K562 (cell line): ENCODE measurements around the gene PCNX4. TPM values are rescaled to one million over a fixed set of nuclear protein-coding genes. Genes with fewer than 3 reads are reported as not detected.

Experiments
- ATAC-seq: fragments of 200-7000 bp; cut with Tn5 transposase; 3 replicates; pipeline ENCODE4 v1.9.1; 2020; ENCODE audit warnings: moderate library complexity
- BruUV-seq: library from RNA; stranded (reverse); fragments of 400-500 nt; replicated peaks from 2 replicates; lab custom pipeline; 2021; lab: Mats Ljungman, UMichigan
- CTCF ChIA-PET: fragments of 300-600 bp; formaldehyde crosslinking; extraction: SDS; loops from one replicate; lab custom pipeline; 2021; ENCODE audit warnings: low intra/inter-chr PET ratio; lab: Yijun Ruan, JAX
- POLR2A ChIA-PET: fragments of 300-600, 350-650 bp; sonication (Branson Sonifier 250); formaldehyde crosslinking; extraction: SDS; loops from one replicate; lab custom pipeline; 2021; ENCODE audit warnings: antibody characterized with exemption, inconsistent platforms; lab: Yijun Ruan, JAX
- DNase-seq, 4 experiments: peaks; one replicate each; pipeline versions ENCODE4 v3.0.0 to v3.0.0-alpha.2; 2011 to 2018; ENCODE audit warnings: low spot score in 3 of 4, mixed read lengths in 3 of 4; ENCODE audit errors: extremely low read depth in 1 of 4
- FAIRE-seq: peaks from 2 replicates; lab custom pipeline; 2011; peaks lifted over from hg19 to GRCh38; lab: Jason Lieb, UNC
- H2AFZ ChIP-seq: 2 replicates; pipeline ENCODE4 v1.6.0; 2011; ENCODE audit warnings: low read depth, low read length, control low read depth, inconsistent platforms
- H3K27ac ChIP-seq: fragments of 200-600 bp; 3 replicates; pipeline ENCODE4 v1.8.0; 2011; ENCODE audit warnings: low read depth, mild to moderate bottlenecking, control low read depth, inconsistent platforms, low read length, moderate library complexity, mixed read lengths; ENCODE audit errors: extremely low read depth
- H3K27me3 ChIP-seq, 2 experiments: fragments of 300-600 bp in 1 of 2; 2 replicates in 1 of 2; 3 replicates in 1 of 2; pipeline versions ENCODE4 v1.6.0 to v1.8.0; 2011; ENCODE audit warnings: inconsistent platforms in 2 of 2, low read length in 2 of 2, mild to moderate bottlenecking in 1 of 2, mixed read lengths in 1 of 2, moderate library complexity in 1 of 2; ENCODE audit not compliant: control insufficient read depth in 2 of 2, insufficient read depth in 2 of 2
- H3K36me3 ChIP-seq: fragments of 300-600 bp; 3 replicates; pipeline ENCODE4 v1.8.0; 2011; ENCODE audit warnings: mild to moderate bottlenecking, low read length, inconsistent platforms; ENCODE audit not compliant: control insufficient read depth, insufficient read depth
- H3K4me1 ChIP-seq, 2 experiments: fragments of 200-600 bp in 1 of 2; replicated peaks in 1 of 2; 2 replicates in 1 of 2; 3 replicates in 1 of 2; pipeline versions ENCODE4 v1.5.1 to v1.8.0; 2011; ENCODE audit warnings: inconsistent platforms in 2 of 2, low read length in 2 of 2, mild to moderate bottlenecking in 1 of 2, mixed read lengths in 1 of 2, moderate library complexity in 1 of 2; ENCODE audit not compliant: control insufficient read depth in 2 of 2, insufficient read depth in 2 of 2
- H3K4me2 ChIP-seq: 2 replicates; pipeline ENCODE4 v1.6.1; 2011; ENCODE audit warnings: low read length, control low read depth, inconsistent platforms, mixed read lengths; ENCODE audit not compliant: insufficient read depth
- H3K4me3 ChIP-seq: fragments of 200-600 bp; sonication (generic), shearing (Covaris generic); 2 replicates; pipeline ENCODE4 v1.5.1; 2016; ENCODE audit warnings: control low read depth, inconsistent platforms
- H3K79me2 ChIP-seq: fragments of 200-600 bp; 3 replicates; pipeline ENCODE4 v1.8.0; 2011; ENCODE audit warnings: low read length, inconsistent platforms; ENCODE audit not compliant: control insufficient read depth, insufficient read depth
- H3K9ac ChIP-seq, 2 experiments: 2 replicates each; pipeline versions ENCODE4 v1.6.0 to v1.6.1; 2011; ENCODE audit warnings: low read depth in 2 of 2, low read length in 2 of 2, control low read depth in 1 of 2, inconsistent platforms in 1 of 2, mild to moderate bottlenecking in 1 of 2, mixed read lengths in 1 of 2; ENCODE audit not compliant: insufficient read depth in 1 of 2
- H3K9me1 ChIP-seq: one replicate; pipeline ENCODE4 v1.6.0; 2011; ENCODE audit warnings: inconsistent platforms, mild to moderate bottlenecking, low read length, moderate library complexity; ENCODE audit not compliant: control insufficient read depth, insufficient read depth
- H3K9me3 ChIP-seq: replicated peaks from 2 replicates; pipeline ENCODE4 v1.5.1; 2011; ENCODE audit warnings: low read depth, low read length, inconsistent platforms; ENCODE audit not compliant: control insufficient read depth, insufficient read depth
- H4K20me1 ChIP-seq: replicated peaks from 2 replicates; pipeline ENCODE4 v1.6.1; 2011; ENCODE audit warnings: low read length, inconsistent platforms, mixed read lengths; ENCODE audit not compliant: control insufficient read depth, insufficient read depth
- ATF6 ChIP-seq: sonication (generic); formaldehyde crosslinking; IDR thresholded peaks from 2 replicates; pipeline ENCODE4 v1.4.0; 2020; ENCODE audit warnings: mild to moderate bottlenecking, missing genetic modification reagents
- CBX8 ChIP-seq: fragments of 200-600 bp; sonication (generic); IDR thresholded peaks from 2 replicates; pipeline ENCODE4 v1.6.1; 2012; ENCODE audit warnings: borderline replicate concordance, mixed run types, low read depth, mild to moderate bottlenecking, moderate library complexity, mixed read lengths, low read length, control low read depth, inconsistent platforms; ENCODE audit not compliant: poor library complexity, severe bottlenecking; ENCODE audit errors: extremely low read depth
- GABPB1 ChIP-seq: sonication (generic); formaldehyde crosslinking; IDR thresholded peaks from 2 replicates; pipeline ENCODE4 v1.8.0; 2022; ENCODE audit warnings: mild to moderate bottlenecking, missing genetic modification reagents
- GABPB2 ChIP-seq: fragments of 250-450 bp; sonication (Bioruptor Pico); conservative IDR thresholded peaks from 2 replicates; pipeline ENCODE4 v1.5.1; 2021; ENCODE audit warnings: mild to moderate bottlenecking
- GTF2E2 ChIP-seq: fragments of 200-800 bp; sonication (Bioruptor generic); IDR thresholded peaks from 2 replicates; pipeline ENCODE4 v1.6.1; 2016; ENCODE audit warnings: missing genetic modification characterization, missing compliant biosample characterization
- HDAC2 ChIP-seq: fragments of 450-650 bp; IDR thresholded peaks from 2 replicates; pipeline ENCODE4 v1.6.1; 2016; ENCODE audit warnings: mild to moderate bottlenecking
- HMG20A ChIP-seq: fragments of 450-650 bp; formaldehyde crosslinking; conservative IDR thresholded peaks from 2 replicates; pipeline ENCODE4 v1.4.0; 2020; ENCODE audit warnings: mild to moderate bottlenecking, mixed read lengths
- HOMEZ ChIP-seq: fragments of 250-450 bp; sonication (Bioruptor Pico); IDR thresholded peaks from 2 replicates; pipeline ENCODE4 v1.4.0; 2020; ENCODE audit warnings: mild to moderate bottlenecking, moderate library complexity
- NELFE ChIP-seq: IDR thresholded peaks from 2 replicates; pipeline ENCODE4 v1.6.1; 2011; ENCODE audit warnings: mild to moderate bottlenecking; ENCODE audit not compliant: insufficient read depth, insufficient read length
- PHF20 ChIP-seq: fragments of 450-650 bp; IDR thresholded peaks from 2 replicates; pipeline ENCODE4 v1.6.1; 2018; ENCODE audit not compliant: partially characterized antibody
- RFX1 ChIP-seq: fragments of 450-650 bp; IDR thresholded peaks from 2 replicates; pipeline ENCODE4 v1.6.1; 2016; ENCODE audit warnings: mild to moderate bottlenecking, moderate library complexity
- SMAD4 ChIP-seq: fragments of 250-450 bp; sonication (Bioruptor Pico); conservative IDR thresholded peaks from 2 replicates; pipeline ENCODE4 v1.8.0; 2021; ENCODE audit warnings: inconsistent platforms, mild to moderate bottlenecking, moderate library complexity
- ZBTB7A ChIP-seq: IDR thresholded peaks from 2 replicates; pipeline ENCODE4 v1.6.1; 2011; ENCODE audit warnings: low read depth, mild to moderate bottlenecking, low read length, moderate library complexity, borderline replicate concordance; ENCODE audit not compliant: control insufficient read depth
- ZNF263 ChIP-seq: sonication (generic); formaldehyde crosslinking; IDR thresholded peaks from 2 replicates; pipeline ENCODE4 v1.8.0; 2022; ENCODE audit warnings: mild to moderate bottlenecking, missing genetic modification reagents, borderline replicate concordance
- WGBS: fragments of 100-300 bp; shearing (Covaris generic); methylation state at CpG from one replicate; pipeline ENCODE4 v1.1.6; 2016; ENCODE audit warnings: low coverage, mixed read lengths; ENCODE audit not compliant: insufficient coverage; ENCODE audit errors: missing lambda C conversion rate; 5-methylcytosine and 5-hydroxymethylcytosine counted together
- in situ Hi-C: fragments of 300-500 bp; cut with MboI; formaldehyde crosslinking; loops from 4 replicates; pipeline ENCODE4 v1.15.0; 2018; ENCODE audit warnings: inconsistent platforms, mixed read lengths
- intact Hi-C: fragments of 100-400 bp; cut with micrococcal nuclease; formaldehyde crosslinking; loops from 2 replicates; pipeline ENCODE4 v1.14.2; 2022
- polyA plus RNA-seq, 8 experiments: library from polyadenylated mRNA; depleted of rRNA in 4 of 8; stranded (reverse) in 5 of 8; unstranded in 3 of 8; fragments of >200 nt; fragmentation: Nextera tagmentation in 2 of 8; fragmentation: Illumina TruSeq in 1 of 8; extraction: Ambion mirVana in 2 of 8; extraction: Trizol in 1 of 8; gene quantifications; 2 replicates each; pipeline versions ENCODE4 v1.2.1 to v1.2.3, GENCODE V29; 2011 to 2014; ENCODE audit warnings: inconsistent platforms in 1 of 8, missing spikeins in 1 of 8
- total RNA-seq, 7 experiments: library from RNA; depleted of rRNA in 6 of 7; stranded (reverse); fragments of >200 nt in 6 of 7; fragmentation: Illumina TruSeq in 2 of 7; extraction: Trizol in 2 of 7; gene quantifications; 2 replicates each; pipeline versions ENCODE4 v1.2.1 to v1.2.3, GENCODE V29; 2011 to 2021; ENCODE audit warnings: low replicate concordance in 1 of 7
- TF ChIP-seq, protein P1 (sequence below): IDR thresholded peaks from 2 replicates; pipeline ENCODE4 v1.6.1; 2011; ENCODE audit not compliant: insufficient read length; ENCODE audit errors: extremely low read depth
- TF ChIP-seq, protein P2 (sequence below): fragments of 450-650 bp; IDR thresholded peaks from one replicate; pipeline ENCODE4 v1.6.1; 2018; ENCODE audit warnings: mild to moderate bottlenecking, moderate library complexity; ENCODE audit not compliant: partially characterized antibody

PCNX4 gene
- total and polyA plus RNA-seq, 9 of the 15 experiments (the other 6 are each of a cell fraction or from before 2014, with no cell fraction given): 10.0 to 41.2 (median 22.4) TPM

DNA sequence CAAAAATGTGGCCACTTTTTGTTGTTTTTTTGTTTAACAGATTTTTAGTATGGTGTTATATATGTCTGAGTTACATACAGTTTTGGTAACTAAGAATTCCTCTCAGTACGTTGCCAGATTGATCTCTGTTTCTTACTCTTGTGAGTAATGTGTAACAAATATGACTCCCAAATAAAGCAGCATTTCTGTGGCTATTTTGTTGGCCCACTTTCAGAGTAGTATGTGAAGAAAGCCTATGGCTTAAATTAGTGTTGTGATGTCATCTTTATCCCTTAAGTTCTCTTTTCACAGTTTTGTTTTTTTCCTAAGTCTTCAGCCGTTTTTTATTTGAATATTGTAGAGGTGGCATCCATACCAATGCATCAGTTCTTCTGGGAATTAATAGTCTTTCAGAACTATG lies 10.7 kb downstream of the PCNX4 start:
- WGBS: 63% methylated on average over 2 of the region's 2 CpGs
- intact Hi-C loops (no loop called here), in situ Hi-C loops (no loop called here)
- TF ChIP-seq CBX8 (no peak), ZBTB7A (no peak), ZNF263 (no peak), GABPB2 (CRISPR knock-in tag) (no peak), GABPB1 (CRISPR knock-in tag) (no peak), HDAC2 (no peak), ATF6 (CRISPR knock-in tag) (no peak), GTF2E2 (tag) (no peak), RFX1 (no peak), SMAD4 (CRISPR knock-in tag) (no peak), NELFE (no peak), PHF20 (no peak), HOMEZ (no peak), HMG20A (CRISPR knock-in tag) (no peak)
- TF ChIP-seq, protein P1, sequence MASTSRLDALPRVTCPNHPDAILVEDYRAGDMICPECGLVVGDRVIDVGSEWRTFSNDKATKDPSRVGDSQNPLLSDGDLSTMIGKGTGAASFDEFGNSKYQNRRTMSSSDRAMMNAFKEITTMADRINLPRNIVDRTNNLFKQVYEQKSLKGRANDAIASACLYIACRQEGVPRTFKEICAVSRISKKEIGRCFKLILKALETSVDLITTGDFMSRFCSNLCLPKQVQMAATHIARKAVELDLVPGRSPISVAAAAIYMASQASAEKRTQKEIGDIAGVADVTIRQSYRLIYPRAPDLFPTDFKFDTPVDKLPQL: no peak
- TF ChIP-seq, protein P2, sequence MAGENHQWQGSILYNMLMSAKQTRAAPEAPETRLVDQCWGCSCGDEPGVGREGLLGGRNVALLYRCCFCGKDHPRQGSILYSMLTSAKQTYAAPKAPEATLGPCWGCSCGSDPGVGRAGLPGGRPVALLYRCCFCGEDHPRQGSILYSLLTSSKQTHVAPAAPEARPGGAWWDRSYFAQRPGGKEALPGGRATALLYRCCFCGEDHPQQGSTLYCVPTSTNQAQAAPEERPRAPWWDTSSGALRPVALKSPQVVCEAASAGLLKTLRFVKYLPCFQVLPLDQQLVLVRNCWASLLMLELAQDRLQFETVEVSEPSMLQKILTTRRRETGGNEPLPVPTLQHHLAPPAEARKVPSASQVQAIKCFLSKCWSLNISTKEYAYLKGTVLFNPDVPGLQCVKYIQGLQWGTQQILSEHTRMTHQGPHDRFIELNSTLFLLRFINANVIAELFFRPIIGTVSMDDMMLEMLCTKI: no peak
- no peak overlapping the region for H3K9ac ChIP-seq
- H3K9me3 ChIP-seq: no peaks in the 10 kb centered on the region
- no peak overlapping the region for H2AFZ ChIP-seq
- H3K27me3 ChIP-seq: no peaks in the 10 kb centered on the region
- no peaks in the 10 kb centered on the region for H3K9me1 ChIP-seq
- H3K4me2 ChIP-seq: no peak overlapping the region
- BruUV-seq: no TSS peak
- ATAC-seq (no peak), FAIRE-seq (no peak), DNase-seq (no peak)
- H3K27ac ChIP-seq: no peak overlapping the region
- POLR2A ChIA-PET: no interaction called here
- H3K4me3 ChIP-seq: no peak overlapping the region
- H3K36me3 ChIP-seq: peaks cover 10% of the 10 kb centered on the region; the same call in 2 of the 3 replicates
- CTCF ChIA-PET: interaction anchor here (0.6 kb wide), 1 partner anchor 250 kb away, joined by 3 read pairs; no protein-coding TSS in a partner anchor
- H3K79me2 ChIP-seq: peaks cover 77% of the 10 kb centered on the region
- peaks cover 0 to 3% of the 10 kb centered on the region in 2 experiments; a peak in 2 of 5 replicates for H3K4me1 ChIP-seq
- no peaks in the 10 kb centered on the region for H4K20me1 ChIP-seq
